Pulmonary artery endothelial cell (primary cell): ENCODE results near the gene ACBD6. TPM values are rescaled to one million over a fixed set of nuclear protein-coding genes. Genes with fewer than 3 reads are reported as not detected.
"Not testable (repeated sequence)": the region's sequence is repeated elsewhere in the genome, so short reads cannot be mapped to it uniquely, and the experiment has no call there.

Experiments used
- DNase-seq: peaks from one replicate; pipeline ENCODE4 v3.0.0-alpha.2; 2011; ENCODE audit warnings: low read depth, low spot score
- total RNA-seq: library from RNA; depleted of rRNA; stranded (reverse); fragments of >200 nt; gene quantifications from 2 replicates; pipeline ENCODE4 v1.2.3, GENCODE V29; 2014

The ACBD6 gene
- total RNA-seq, 1 donor from 2014 or later = 78.5 TPM

- no peak for DNase-seq
Observed at GRCh38 chr1:180489976-180490375, 12.4 kb downstream of the ACBD6 start.

- DNase-seq = no peak
Observed at GRCh38 chr1:180489313-180489712, 13.1 kb downstream of the ACBD6 start.

- DNase-seq = no peak
Observed at GRCh38 chr1:180488661-180489060, 13.7 kb downstream of the ACBD6 start.

GRCh38 chr1:180486092-180486491, 16.3 kb downstream of the ACBD6 start:
- DNase-seq = no peak

GRCh38 chr1:180484490-180484889, 17.9 kb downstream of the ACBD6 start:
- no peak for DNase-seq

GRCh38 chr1:180482425-180483275, 19.7 kb downstream of the ACBD6 start:
- DNase-seq = no peak

GRCh38 chr1:180470031-180470430, 32.3 kb downstream of the ACBD6 start:
- DNase-seq = no peak

GRCh38 chr1:180468311-180468710, 34.1 kb downstream of the ACBD6 start:
- DNase-seq = no peak

- DNase-seq = no peak
Observed at GRCh38 chr1:180462102-180462501, 40.3 kb downstream of the ACBD6 start.

GRCh38 chr1:180461682-180462081, 40.7 kb downstream of the ACBD6 start:
- DNase-seq = not testable (repeated sequence)

- no peak for DNase-seq
Observed at GRCh38 chr1:180458807-180459206, 43.6 kb downstream of the ACBD6 start.

GRCh38 chr1:180456191-180456590, 46.2 kb downstream of the ACBD6 start:
- no peak for DNase-seq

- no peak for DNase-seq
Observed at GRCh38 chr1:180451504-180451903, 50.9 kb downstream of the ACBD6 start.

- no peak for DNase-seq
Observed at GRCh38 chr1:180444522-180444921, 57.9 kb downstream of the ACBD6 start.

GRCh38 chr1:180440335-180440734, 62.0 kb downstream of the ACBD6 start:
- DNase-seq = no peak

GRCh38 chr1:180435566-180435965, 66.8 kb downstream of the ACBD6 start:
- no peak for DNase-seq

- DNase-seq = no peak
Observed at GRCh38 chr1:180433873-180434272, 68.5 kb downstream of the ACBD6 start.

GRCh38 chr1:180431683-180432082, 70.7 kb downstream of the ACBD6 start:
- DNase-seq = no peak

GRCh38 chr1:180428782-180429695, 73.3 kb downstream of the ACBD6 start:
- no peak for DNase-seq

GRCh38 chr1:180425952-180426351, 76.4 kb downstream of the ACBD6 start:
- DNase-seq = no peak

- no peak for DNase-seq
Observed at GRCh38 chr1:180424848-180425457, 77.4 kb downstream of the ACBD6 start.

GRCh38 chr1:180421614-180422013, 80.8 kb downstream of the ACBD6 start:
- no peak for DNase-seq
